Endothelial cell of umbilical vein (primary cell): ENCODE data around the gene MAP4K2.
A peak's percentile ranks its signal among the peaks of the same experiment; 100 is the strongest.

ENCODE experiments used
- CTCF ChIP-seq, 2 donors: IDR thresholded peaks; 1 replicate in 1 of 2; 2 replicates in 1 of 2; pipeline ENCODE4 v1.5.1; 2011; ENCODE audit warnings: low read length in 2 of 2, mild to moderate bottlenecking in 2 of 2, moderate library complexity in 2 of 2, control low read depth in 1 of 2, inconsistent platforms in 1 of 2, low read depth in 1 of 2; ENCODE audit not compliant: insufficient read depth in 1 of 2; ENCODE audit errors: extremely low read depth in 1 of 2
- EZH2 ChIP-seq: IDR thresholded peaks from 2 replicates; pipeline ENCODE4 v1.6.1; 2012; ENCODE audit warnings: borderline replicate concordance, low read depth, mild to moderate bottlenecking, moderate library complexity, low read length, inconsistent platforms; ENCODE audit not compliant: severe bottlenecking
- FOS ChIP-seq: IDR thresholded peaks from 2 replicates; pipeline ENCODE4 v1.6.1; 2011; ENCODE audit warnings: mild to moderate bottlenecking, low read length, moderate library complexity, borderline replicate concordance; ENCODE audit not compliant: insufficient read depth
- MAX ChIP-seq: IDR thresholded peaks from 2 replicates; pipeline ENCODE4 v1.6.1; 2011; ENCODE audit not compliant: insufficient read depth, insufficient read length
- POLR2A ChIP-seq: IDR thresholded peaks from 2 replicates; pipeline ENCODE4 v1.6.1; 2012; ENCODE audit warnings: low read depth, mild to moderate bottlenecking, control low read depth, low read length
- POLR2AphosphoS5 ChIP-seq: IDR thresholded peaks from 2 replicates; pipeline ENCODE4 v1.6.1; 2012; ENCODE audit warnings: low read depth, mild to moderate bottlenecking, control low read depth, low read length, moderate library complexity; ENCODE audit not compliant: insufficient read depth

GRCh38 chr11:64767344-64768299 is 35.4 kb downstream of the MAP4K2 start:
- no peak for TF ChIP-seq MAX
- peak; percentile 79 to 87 for TF ChIP-seq CTCF (IDR thresholded peaks at IDR 0.05; ENCODE audit: extremely low read depth in 1 of 2, insufficient read depth in 1 of 2, low read depth in 1 of 2, low read length in 2 of 2)
- TF ChIP-seq FOS = no peak
- TF ChIP-seq POLR2A = no peak
- TF ChIP-seq POLR2AphosphoS5 = no peak
- TF ChIP-seq EZH2 = no peak
